Neural cell (in vitro differentiated cells): ENCODE measurements around the gene ESCO1. TPM values are rescaled to one million over a fixed set of nuclear protein-coding genes. Genes with fewer than 3 reads are reported as not detected.
A peak's percentile ranks its signal among the peaks of the same experiment; 100 is the strongest.

Experiments
- H2AFZ ChIP-seq: fragments of 200-600, 300-800 bp; sonication (generic), shearing (Covaris generic); 2 replicates; pipeline ENCODE4 v1.6.0; 2014; ENCODE audit warnings: low read depth, mild to moderate bottlenecking, antibody characterized with exemption, low read length, moderate library complexity
- H3F3A ChIP-seq: fragments of 200-600 bp; shearing (Covaris generic); 2 replicates; pipeline ENCODE4 v1.6.1; 2016; ENCODE audit warnings: mild to moderate bottlenecking, moderate library complexity, mixed read lengths, antibody characterized with exemption, low read length; ENCODE audit not compliant: insufficient read depth, poor library complexity, severe bottlenecking
- H3K27ac ChIP-seq: fragments of 200-600, 300-800 bp; sonication (generic), shearing (Covaris generic); 2 replicates; pipeline ENCODE4 v1.5.1; 2014; ENCODE audit warnings: mild to moderate bottlenecking, low read length, moderate library complexity
- H3K27me3 ChIP-seq: fragments of 300-800, 200-600 bp; sonication (generic), shearing (Covaris generic); 2 replicates; pipeline ENCODE4 v1.6.0; 2014; ENCODE audit warnings: mild to moderate bottlenecking, low read depth, low read length, moderate library complexity; ENCODE audit not compliant: insufficient read depth
- H3K36me3 ChIP-seq: fragments of 300-800, 200-600 bp; sonication (generic), shearing (Covaris generic); 2 replicates; pipeline ENCODE4 v1.5.1; 2014; ENCODE audit warnings: mild to moderate bottlenecking, antibody characterized with exemption, low read length, moderate library complexity; ENCODE audit not compliant: insufficient read depth
- H3K4me2 ChIP-seq: fragments of 300-800, 200-600 bp; sonication (generic), shearing (Covaris generic); 2 replicates; pipeline ENCODE4 v1.6.0; 2014; ENCODE audit warnings: mild to moderate bottlenecking, low read length
- H3K4me3 ChIP-seq: fragments of 300-800, 200-600 bp; sonication (generic), shearing (Covaris generic); 2 replicates; pipeline ENCODE4 v1.5.1; 2014; ENCODE audit warnings: mild to moderate bottlenecking, low read length, moderate library complexity
- H3K79me2 ChIP-seq: fragments of 200-600 bp; shearing (Covaris generic); replicated peaks from 2 replicates; pipeline ENCODE4 v1.6.0; 2014; ENCODE audit warnings: mild to moderate bottlenecking, low read length, moderate library complexity; ENCODE audit not compliant: insufficient read depth
- H3K9ac ChIP-seq: fragments of 300-800, 200-600 bp; sonication (generic), shearing (Covaris generic); 2 replicates; pipeline ENCODE4 v1.6.1; 2016; ENCODE audit warnings: mild to moderate bottlenecking, low read length, mixed read lengths
- H3K9me2 ChIP-seq: fragments of 200-600 bp; shearing (Covaris generic); 2 replicates; pipeline ENCODE4 v1.6.1; 2016; ENCODE audit warnings: mild to moderate bottlenecking, low read length, mixed read lengths; ENCODE audit not compliant: insufficient read depth
- H3K9me3 ChIP-seq: fragments of 200-600, 300-800 bp; sonication (generic), shearing (Covaris generic); 2 replicates; pipeline ENCODE4 v1.6.1; 2016; ENCODE audit warnings: mild to moderate bottlenecking, mixed run types, low read length, moderate library complexity, mixed read lengths
- H4K20me1 ChIP-seq: fragments of 200-600 bp; shearing (Covaris generic); 2 replicates; pipeline ENCODE4 v1.6.1; 2016; ENCODE audit warnings: mild to moderate bottlenecking, mixed run types; ENCODE audit not compliant: insufficient read depth
- CTCF ChIP-seq: fragments of 450-650 bp; IDR thresholded peaks from 2 replicates; pipeline ENCODE4 v1.5.1; 2014; ENCODE audit warnings: antibody characterized with exemption, mild to moderate bottlenecking, moderate library complexity; ENCODE audit not compliant: poor library complexity, severe bottlenecking
- EP300 ChIP-seq: fragments of 450-650 bp; conservative IDR thresholded peaks from 2 replicates; pipeline ENCODE4 v1.6.1; 2014; ENCODE audit warnings: antibody characterized with exemption, mild to moderate bottlenecking, moderate library complexity; ENCODE audit not compliant: poor library complexity, severe bottlenecking
- EZH2 ChIP-seq: fragments of 200-600, 300-800 bp; shearing (Covaris generic), sonication (generic); IDR thresholded peaks from 2 replicates; pipeline ENCODE4 v1.6.1; 2014; ENCODE audit warnings: antibody characterized with exemption, low read length, borderline replicate concordance, mild to moderate bottlenecking; ENCODE audit not compliant: insufficient read depth, poor library complexity, severe bottlenecking
- POLR2AphosphoS5 ChIP-seq: IDR thresholded peaks from 2 replicates; pipeline ENCODE4 v1.6.1; 2012
- REST ChIP-seq: IDR thresholded peaks from 2 replicates; pipeline ENCODE4 v1.6.1; 2012; ENCODE audit warnings: borderline replicate concordance
- SMC3 ChIP-seq: fragments of 450-650 bp; conservative IDR thresholded peaks from 2 replicates; pipeline ENCODE4 v1.6.1; 2014; ENCODE audit warnings: antibody characterized with exemption, mild to moderate bottlenecking, moderate library complexity; ENCODE audit not compliant: poor library complexity
- TAF1 ChIP-seq: IDR thresholded peaks from 2 replicates; pipeline ENCODE4 v1.6.1; 2012; ENCODE audit warnings: low read depth
- polyA plus RNA-seq: library from polyadenylated mRNA; depleted of rRNA; stranded (reverse); fragments of >200 nt; gene quantifications from 2 replicates; pipeline ENCODE4 v1.2.3, GENCODE V29; 2014

Gene ESCO1
- polyA plus RNA-seq, 1 donor from 2014 or later = 26.4 TPM

DNA sequence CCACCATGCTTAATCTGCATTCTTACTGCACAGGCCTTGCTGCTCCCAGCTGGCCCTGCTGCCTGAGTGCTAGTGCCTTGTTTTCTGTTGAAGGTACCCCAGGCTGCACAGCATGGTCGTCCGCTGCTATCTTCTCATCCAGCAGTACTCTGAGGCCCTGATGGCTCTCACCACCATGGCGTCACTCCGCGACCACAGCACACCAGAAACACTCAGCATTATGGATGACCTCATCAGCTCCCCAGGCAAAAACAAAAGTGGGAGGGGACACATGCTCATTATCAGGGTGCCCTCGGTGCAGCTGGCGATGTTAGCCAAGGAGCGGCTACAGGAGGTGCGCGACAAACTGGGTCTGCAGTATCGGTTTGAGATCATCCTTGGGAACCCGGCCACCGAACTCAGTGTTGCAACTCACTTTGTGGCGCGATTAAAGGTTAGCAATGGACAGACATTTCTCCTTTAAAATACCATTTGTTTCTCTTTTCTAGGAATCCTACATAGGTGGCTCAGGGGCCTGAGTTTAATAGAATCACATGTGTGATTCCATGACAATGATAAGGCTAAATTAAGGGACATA is 110.5 kb downstream of the ESCO1 start (continued):
- TF ChIP-seq CTCF = no peak
- TF ChIP-seq EP300 = no peak

DNA sequence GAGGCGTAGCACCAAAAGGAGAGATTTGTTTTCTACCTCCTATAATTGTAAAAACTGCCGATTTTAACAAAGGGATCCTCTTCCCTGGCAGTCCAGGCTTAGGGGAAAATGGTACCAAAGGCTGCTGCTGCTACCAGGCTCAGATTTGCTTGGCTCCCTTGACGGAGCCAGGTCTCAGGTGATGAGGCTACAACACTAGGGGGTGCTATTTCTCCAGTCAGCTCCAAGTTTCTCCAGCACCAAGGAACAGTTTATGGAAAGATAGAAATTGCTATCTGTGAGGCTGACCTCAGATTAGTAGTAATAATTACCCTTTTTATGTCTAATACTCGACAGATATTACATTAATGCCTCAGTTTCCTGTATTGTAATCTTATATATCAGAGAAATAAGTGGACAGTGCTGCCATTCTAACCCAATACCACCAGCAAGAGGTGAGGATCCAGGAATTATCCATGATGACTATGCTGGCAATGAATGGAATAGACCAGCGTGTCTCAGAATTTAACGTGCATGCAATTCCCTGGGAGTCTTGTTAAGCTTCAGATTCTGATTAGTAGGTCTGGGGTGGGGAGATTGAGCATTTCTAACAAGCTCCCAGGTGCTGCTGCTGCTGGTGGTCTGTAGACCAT is 111.3 kb downstream of the ESCO1 start:
- no peak overlapping the region for H3K4me2 ChIP-seq
- no peak overlapping the region for H2AFZ ChIP-seq
- H3F3A ChIP-seq = no peaks in the 10 kb centered on the region
- no peaks in the 10 kb centered on the region for H3K9me3 ChIP-seq
- no peaks in the 10 kb centered on the region for H3K27me3 ChIP-seq
- H3K4me3 ChIP-seq = no peak overlapping the region
- no peak for TF ChIP-seq REST
- TF ChIP-seq EZH2 = no peak
- peak; percentile 33 for TF ChIP-seq CTCF
- H4K20me1 ChIP-seq = no peaks in the 10 kb centered on the region
- H3K36me3 ChIP-seq = peaks cover 7% of the 10 kb centered on the region
- H3K9ac ChIP-seq = no peak overlapping the region
- no peaks in the 10 kb centered on the region for H3K79me2 ChIP-seq
- no peak overlapping the region for H3K27ac ChIP-seq
- H3K9me2 ChIP-seq = no peaks in the 10 kb centered on the region

DNA sequence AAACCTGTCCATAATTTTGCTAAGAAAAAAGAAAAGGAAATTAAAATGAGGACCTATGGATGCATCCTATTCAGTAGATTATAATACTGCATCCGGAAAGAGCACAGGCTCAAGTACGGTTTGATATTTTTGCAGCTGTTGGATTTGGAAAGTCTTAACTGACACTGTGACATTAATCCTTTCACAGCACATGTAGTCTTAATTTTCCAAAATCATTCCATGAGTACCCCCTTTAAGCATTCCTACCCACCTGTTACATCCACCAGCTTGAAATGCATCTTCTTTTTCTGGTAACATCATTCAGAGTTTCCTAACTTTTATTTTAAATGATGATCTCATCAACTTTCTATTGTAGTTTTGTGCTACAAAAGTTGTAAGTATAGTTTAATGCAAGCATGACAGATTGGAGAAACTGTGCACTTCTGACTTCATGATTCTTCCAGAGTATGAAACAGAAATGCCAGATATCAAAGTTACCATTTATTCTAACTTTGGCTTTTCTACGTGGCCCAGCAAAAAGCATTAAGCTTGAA is 113.5 kb downstream of the ESCO1 start:
- Histone ChIP-seq H3K36me3 (peaks cover 7% of the 10 kb centered on the region), H3K27ac (no peak overlapping the region), H4K20me1 (no peaks in the 10 kb centered on the region), H3F3A (no peaks in the 10 kb centered on the region), H2AFZ (no peak overlapping the region), H3K9me3 (no peaks in the 10 kb centered on the region), H3K4me3 (no peak overlapping the region), H3K79me2 (no peaks in the 10 kb centered on the region), H3K9me2 (no peaks in the 10 kb centered on the region), H3K4me2 (no peak overlapping the region), H3K9ac (no peak overlapping the region), H3K27me3 (no peaks in the 10 kb centered on the region)
- TF ChIP-seq POLR2AphosphoS5 = no peak
- TF ChIP-seq TAF1 = no peak
- TF ChIP-seq EZH2 = no peak
- TF ChIP-seq CTCF = no peak
- TF ChIP-seq EP300 = no peak
- no peak for TF ChIP-seq SMC3
